GM12891 (cell line): Measurements from ENCODE around the gene SERPINE1.

Experiments
- POLR2A ChIP-seq: IDR thresholded peaks from 2 replicates; pipeline ENCODE4 v1.6.1; 2011; ENCODE audit warnings: low read depth, low read length, control low read depth
- POLR2AphosphoS5 ChIP-seq: IDR thresholded peaks from 2 replicates; pipeline ENCODE4 v1.6.1; 2011; ENCODE audit warnings: low read depth, low read length, control low read depth
- TAF1 ChIP-seq: IDR thresholded peaks from 2 replicates; pipeline ENCODE4 v1.6.1; 2011; ENCODE audit warnings: low read depth, low read length, control low read depth

DNA sequence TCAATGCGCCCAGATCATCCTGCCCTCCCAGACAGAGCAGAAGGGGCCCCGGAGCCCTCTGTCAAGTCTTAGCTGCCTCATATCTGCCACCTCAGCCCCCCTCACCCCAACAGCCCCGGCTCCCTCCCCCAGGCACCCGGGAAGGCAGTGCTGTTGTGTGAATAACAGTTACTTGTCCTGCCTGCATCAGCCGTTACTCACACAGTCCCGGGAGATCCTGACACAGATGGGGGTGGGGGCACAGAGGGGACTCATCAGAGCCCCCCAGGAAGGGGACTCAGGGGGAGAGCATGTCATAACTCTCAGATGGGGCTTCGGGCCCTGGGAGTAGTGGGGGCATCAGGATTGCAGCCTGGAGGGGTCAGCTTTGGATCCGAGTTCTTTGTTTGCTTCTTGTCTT lies 12.4 kb upstream of the SERPINE1 start:
- TF ChIP-seq POLR2A (no peak), POLR2AphosphoS5 (no peak), TAF1 (no peak)
